Subcutaneous adipose tissue (tissue), 4 donors: ENCODE data around the gene CYGB. TPM values are rescaled to one million over a fixed set of nuclear protein-coding genes. Genes with fewer than 3 reads are reported as not detected.
A peak's percentile ranks its signal among the peaks of the same experiment; 100 is the strongest.

Experiments used
- small RNA-seq: library from RNA; depleted of rRNA; stranded (forward); fragments of <200 nt; gene quantifications from one replicate; pipeline ENCODE3, GENCODE V24; 2016
- total RNA-seq, 4 donors: library from RNA; depleted of rRNA; stranded (reverse); fragments of >200 nt; gene quantifications; one replicate each; pipeline ENCODE4 v1.1.0, GENCODE V29; 2016
- TF ChIP-seq, protein P1 (sequence below): fragments of 450-650 bp; IDR thresholded peaks from one replicate; pipeline ENCODE4 v1.5.1; 2016; ENCODE audit warnings: low read depth, mild to moderate bottlenecking, control low read depth, antibody characterized with exemption, moderate library complexity

Gene CYGB
- total RNA-seq, 4 donors from 2014 or later, result 29.9 to 48.6 (median 40.3) TPM

DNA sequence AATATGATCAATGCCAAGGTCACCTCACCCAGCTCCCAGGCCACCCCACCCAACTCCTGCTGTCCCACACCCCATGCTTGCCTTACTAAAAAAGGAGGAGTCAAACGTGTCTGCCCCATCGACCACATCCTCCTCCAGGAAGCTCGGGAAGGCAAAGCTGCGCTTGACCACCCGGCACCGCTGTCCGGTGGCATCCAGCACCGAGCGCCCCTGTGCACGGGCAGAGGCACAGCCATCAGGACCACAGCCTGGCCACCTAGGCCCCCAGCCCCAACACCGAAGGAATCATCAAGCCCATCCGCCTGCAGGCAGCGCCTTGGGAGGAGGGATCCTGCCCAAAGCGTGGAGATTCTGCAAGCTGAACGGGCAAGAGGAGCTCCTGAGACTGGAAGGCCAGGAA is 59.9 kb downstream of the CYGB start:
- TF ChIP-seq, protein P1, sequence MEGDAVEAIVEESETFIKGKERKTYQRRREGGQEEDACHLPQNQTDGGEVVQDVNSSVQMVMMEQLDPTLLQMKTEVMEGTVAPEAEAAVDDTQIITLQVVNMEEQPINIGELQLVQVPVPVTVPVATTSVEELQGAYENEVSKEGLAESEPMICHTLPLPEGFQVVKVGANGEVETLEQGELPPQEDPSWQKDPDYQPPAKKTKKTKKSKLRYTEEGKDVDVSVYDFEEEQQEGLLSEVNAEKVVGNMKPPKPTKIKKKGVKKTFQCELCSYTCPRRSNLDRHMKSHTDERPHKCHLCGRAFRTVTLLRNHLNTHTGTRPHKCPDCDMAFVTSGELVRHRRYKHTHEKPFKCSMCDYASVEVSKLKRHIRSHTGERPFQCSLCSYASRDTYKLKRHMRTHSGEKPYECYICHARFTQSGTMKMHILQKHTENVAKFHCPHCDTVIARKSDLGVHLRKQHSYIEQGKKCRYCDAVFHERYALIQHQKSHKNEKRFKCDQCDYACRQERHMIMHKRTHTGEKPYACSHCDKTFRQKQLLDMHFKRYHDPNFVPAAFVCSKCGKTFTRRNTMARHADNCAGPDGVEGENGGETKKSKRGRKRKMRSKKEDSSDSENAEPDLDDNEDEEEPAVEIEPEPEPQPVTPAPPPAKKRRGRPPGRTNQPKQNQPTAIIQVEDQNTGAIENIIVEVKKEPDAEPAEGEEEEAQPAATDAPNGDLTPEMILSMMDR, result no peak

Small RNA genes within 50 kb of the gene (small RNA-seq; reads per million reads assigned to genes)
- not detected for gene SNORD1A
- 2,043 reads per million, percentile 99 among the genes with 10 or more reads in this experiment for gene SNORD1B

Other genes starting within 250 kb of the CYGB start
- gene QRICH2, start 229.4 kb downstream of the CYGB start, total RNA-seq, result 1 to 10 TPM in 3 of 4 donors, under 1 TPM in 1; 0.33 to 2.2 (median 1.4) TPM
- gene PRPSAP1, start 183.8 kb downstream of the CYGB start, total RNA-seq, result 100 to 1,000 TPM in 1 of 4 donors, 10 to 100 TPM in 3; 64.4 to 104 (median 71.2) TPM
- 10 to 100 TPM in 1 of 4 donors, 1 to 10 TPM in 3; 1.3 to 11.6 (median 7.6) TPM for gene SPHK1, start 153.1 kb downstream of the CYGB start, total RNA-seq
- 10 to 100 TPM in 3 of 4 donors, 1 to 10 TPM in 1; 7.2 to 14.3 (median 12.6) TPM for gene UBE2O, start 84.6 kb downstream of the CYGB start, total RNA-seq
- gene AANAT, start 70.1 kb downstream of the CYGB start, total RNA-seq, result not detected
- 10 to 100 TPM; 23.2 to 68.0 (median 37.2) TPM for gene RHBDF2, start 36.3 kb downstream of the CYGB start, total RNA-seq
- 10 to 100 TPM in 3 of 4 donors, 1 to 10 TPM in 1; 8.0 to 15.6 (median 11.3) TPM for gene PRCD, start 2.3 kb upstream of the CYGB start, total RNA-seq
- gene ST6GALNAC2, start 48.2 kb upstream of the CYGB start, total RNA-seq, result 10 to 100 TPM in 2 of 4 donors, 1 to 10 TPM in 2; 4.2 to 18.0 (median 12.7) TPM
- gene ST6GALNAC1, start 106.0 kb upstream of the CYGB start, total RNA-seq, result 1 to 10 TPM in 3 of 4 donors, under 1 TPM in 1; 0.51 to 1.8 (median 1.5) TPM
- gene MXRA7, start 173.3 kb upstream of the CYGB start, total RNA-seq, result 100 to 1,000 TPM; 124 to 243 (median 165) TPM
- 10 to 100 TPM; 17.5 to 21.8 (median 18.8) TPM for gene JMJD6, start 188.9 kb upstream of the CYGB start, total RNA-seq
- 10 to 100 TPM; 23.7 to 56.4 (median 31.2) TPM for gene METTL23, start 189.1 kb upstream of the CYGB start, total RNA-seq
- gene SRSF2, start 199.6 kb upstream of the CYGB start, total RNA-seq, result 100 to 1,000 TPM; 126 to 238 (median 159) TPM
- 10 to 100 TPM; 18.5 to 35.9 (median 26.9) TPM for gene MFSD11, start 200.4 kb upstream of the CYGB start, total RNA-seq